GM21737 (cell line): ENCODE results near the gene HTT.

Source experiments
- ATAC-seq: cut with Tn5 transposase; IDR thresholded peaks from one replicate; pipeline ENCODE4 v1.9.1; 2021; ENCODE audit warnings: mild to moderate bottlenecking, moderate library complexity; ENCODE audit not compliant: unreplicated experiment

The HTT gene

GRCh38 chr4:3215256-3215655 is 140.8 kb downstream of the HTT start:
- no peak for ATAC-seq

- no peak for ATAC-seq
These were observed 141.3 kb downstream of the HTT start for GRCh38 chr4:3215733-3216132.

- ATAC-seq: no peak
These were observed 142.8 kb downstream of the HTT start for GRCh38 chr4:3217266-3217665.

GRCh38 chr4:3217771-3218170 is 143.3 kb downstream of the HTT start:
- no peak for ATAC-seq

- no peak for ATAC-seq
These were observed 144.6 kb downstream of the HTT start for GRCh38 chr4:3218824-3219760.

- ATAC-seq: no peak
These were observed 145.4 kb downstream of the HTT start for GRCh38 chr4:3219761-3220475.

- no peak for ATAC-seq
These were observed 146.1 kb downstream of the HTT start for GRCh38 chr4:3220476-3221183.

- no peak for ATAC-seq
These were observed 146.7 kb downstream of the HTT start for GRCh38 chr4:3221184-3221494.

GRCh38 chr4:3221996-3222395 is 147.5 kb downstream of the HTT start:
- no peak for ATAC-seq

- no peak for ATAC-seq
These were observed 148.9 kb downstream of the HTT start for GRCh38 chr4:3223346-3223745.

GRCh38 chr4:3223956-3224748 is 149.7 kb downstream of the HTT start:
- no peak for ATAC-seq

- no peak for ATAC-seq
These were observed 150.8 kb downstream of the HTT start for GRCh38 chr4:3225071-3225850.

- no peak for ATAC-seq
These were observed 151.5 kb downstream of the HTT start for GRCh38 chr4:3225936-3226335.

- ATAC-seq: no peak
These were observed 152.0 kb downstream of the HTT start for GRCh38 chr4:3226467-3226866.

GRCh38 chr4:3226944-3227343 is 152.5 kb downstream of the HTT start:
- ATAC-seq: no peak

GRCh38 chr4:3227878-3228675 is 153.6 kb downstream of the HTT start:
- no peak for ATAC-seq

- ATAC-seq: no peak
These were observed 154.4 kb downstream of the HTT start for GRCh38 chr4:3228881-3229280.

- ATAC-seq: no peak
These were observed 154.8 kb downstream of the HTT start for GRCh38 chr4:3229328-3229727.

GRCh38 chr4:3229964-3230363 is 155.5 kb downstream of the HTT start:
- no peak for ATAC-seq
